Prostate gland (tissue), 2 donors: ENCODE measurements around the gene PLTP. TPM values are rescaled to one million over a fixed set of nuclear protein-coding genes. Genes with fewer than 3 reads are reported as not detected.

ENCODE experiments used
- DNase-seq: peaks from one replicate; pipeline ENCODE4 v3.0.0-alpha.2; 2019; ENCODE audit warnings: low spot score
- H3K27ac ChIP-seq, 2 donors: fragments of 200-600 bp; sonication (generic); 2 replicates each; pipeline ENCODE4 v1.5.1; 2017 to 2019
- H3K27me3 ChIP-seq: fragments of 200-600 bp; sonication (generic); replicated peaks from 2 replicates; pipeline ENCODE4 v1.5.1; 2019; ENCODE audit not compliant: insufficient read depth
- H3K36me3 ChIP-seq, 2 donors: fragments of 200-600 bp; sonication (generic); 1 replicate in 1 of 2; 2 replicates in 1 of 2; pipeline versions ENCODE4 v1.5.1 to v1.8.1; 2017 to 2019
- H3K4me1 ChIP-seq: fragments of 200-600 bp; sonication (generic); replicated peaks from 2 replicates; pipeline ENCODE4 v1.5.1; 2019
- H3K4me3 ChIP-seq, 2 donors: fragments of 200-600 bp; sonication (generic); 2 replicates each; pipeline ENCODE4 v1.5.1; 2017 to 2019
- H3K9me3 ChIP-seq: fragments of 200-600 bp; sonication (generic); 2 replicates; pipeline ENCODE4 v1.5.1; 2017
- CTCF ChIP-seq, 4 experiments: fragments of 200-600 bp in 2 of 4; fragments of 450-650 bp in 2 of 4; sonication (generic) in 2 of 4; IDR thresholded peaks; 1 replicate in 3 of 4; 2 replicates in 1 of 4; pipeline ENCODE4 v1.5.1; 2016 to 2019; ENCODE audit warnings: antibody characterized with exemption in 4 of 4, mild to moderate bottlenecking in 2 of 4, moderate library complexity in 2 of 4
- POLR2A ChIP-seq: fragments of 450-650 bp; IDR thresholded peaks from one replicate; pipeline ENCODE4 v1.6.1; 2016; ENCODE audit warnings: antibody characterized with exemption, mild to moderate bottlenecking
- POLR2AphosphoS5 ChIP-seq: sonication (generic); formaldehyde crosslinking; IDR thresholded peaks from one replicate; pipeline ENCODE4 v1.6.1; 2017; ENCODE audit warnings: antibody characterized with exemption
- WGBS: methylation state at CpG from one replicate; pipeline ENCODE4 v1.1.5; 2018; 5-methylcytosine and 5-hydroxymethylcytosine counted together
- intact Hi-C: fragments of 100-400 bp; cut with DNase I; formaldehyde crosslinking; loops from one replicate; pipeline ENCODE4 v1.14.2; 2022
- total RNA-seq, 2 donors: library from RNA; depleted of rRNA; stranded (reverse); fragments of >200 nt; gene quantifications; one replicate each; pipeline ENCODE4 v1.1.0, GENCODE V29; 2016

PLTP gene
- total RNA-seq, 2 donors from 2014 or later: 29.4 to 101 TPM

GRCh38 chr20:45938727-45939438, 26.9 kb upstream of the PLTP start:
- no peaks in the 10 kb centered on the region for H3K9me3 ChIP-seq
- no peaks in the 10 kb centered on the region for H3K4me1 ChIP-seq
- no peak overlapping the region for H3K27ac ChIP-seq
- DNase-seq: no peak
- no peak overlapping the region for H3K4me3 ChIP-seq
- intact Hi-C loops: loop anchor here (5.0 kb wide), 1 partner anchor 107 kb away; the partner anchor contains the start of gene SNX21
- no peaks in the 10 kb centered on the region for H3K27me3 ChIP-seq
- TF ChIP-seq POLR2AphosphoS5 (no peak), CTCF (IDR thresholded peaks at IDR 0.05) (no peak), POLR2A (no peak)
- H3K36me3 ChIP-seq: peaks cover 22 to 36% of the 10 kb centered on the region in 2 donors
- WGBS: 87% methylated on average over 10 of the region's 13 CpGs

GRCh38 chr20:45937765-45938164, 25.8 kb upstream of the PLTP start:
- WGBS: 67% methylated on average over 2 of the region's 2 CpGs
- H3K9me3 ChIP-seq: no peaks in the 10 kb centered on the region
- no peaks in the 10 kb centered on the region for H3K27me3 ChIP-seq
- no peak overlapping the region for H3K4me3 ChIP-seq
- intact Hi-C loops: loop anchor here (5.0 kb wide), 1 partner anchor 105 kb away; the partner anchor contains the start of gene SNX21
- H3K36me3 ChIP-seq: peaks cover 12 to 27% of the 10 kb centered on the region in 2 donors
- DNase-seq: no peak
- TF ChIP-seq POLR2A (no peak), POLR2AphosphoS5 (no peak), CTCF (IDR thresholded peaks at IDR 0.05) (no peak)
- H3K4me1 ChIP-seq: no peaks in the 10 kb centered on the region
- no peak overlapping the region for H3K27ac ChIP-seq

- 9% methylated on average over 21 of the region's 21 CpGs for WGBS
- no peak for DNase-seq
- no peaks in the 10 kb centered on the region for H3K27me3 ChIP-seq
- TF ChIP-seq POLR2A: no peak
- TF ChIP-seq CTCF (IDR thresholded peaks at IDR 0.05): no peak
- TF ChIP-seq POLR2AphosphoS5: no peak
- intact Hi-C loops: loop anchor here (2.0 to 5.0 kb wide), 2 partner anchors 45 to 103 kb away; partner anchors contain the start of genes CTSA, NEURL2 and SNX21
- H3K4me3 ChIP-seq: peak overlapping the region; percentile 90 to 100
- no peaks in the 10 kb centered on the region for H3K4me1 ChIP-seq
- peaks cover 9 to 20% of the 10 kb centered on the region in 2 donors for H3K36me3 ChIP-seq
- peak overlapping the region; percentile 93 to 100 for H3K27ac ChIP-seq
- no peaks in the 10 kb centered on the region for H3K9me3 ChIP-seq
These were observed 23.6 kb upstream of the PLTP start for GRCh38 chr20:45935416-45936046.

GRCh38 chr20:45934586-45935415, 22.8 kb upstream of the PLTP start, which contains the start of gene PCIF1:
PCIF1 (plus strand) TSS chr20:45934683; CDS start chr20:45939000, 4,317 bp downstream.
- WGBS: 0% methylated on average over 69 of the region's 102 CpGs
- Histone ChIP-seq H3K4me1 (no peaks in the 10 kb centered on the region), H3K27ac (peak within 1 kb of the TSS; percentile 99 to 100), H3K27me3 (no peaks in the 10 kb centered on the region), H3K9me3 (no peaks in the 10 kb centered on the region), H3K36me3 (peaks cover 6 to 15% of the 10 kb centered on the region in 2 donors), H3K4me3 (peak within 1 kb of the TSS; percentile 90 to 100)
- intact Hi-C loops: loop anchor here (2.0 to 5.0 kb wide), 2 partner anchors 44 to 102 kb away; partner anchors contain the start of genes CTSA, NEURL2 and SNX21
- peak; percentile 98 for DNase-seq
- peak in 2 of 4 experiments; percentile 36 to 46 for TF ChIP-seq CTCF (IDR thresholded peaks at IDR 0.05)
- TF ChIP-seq POLR2AphosphoS5: peak; percentile 95
- peak; percentile 92 for TF ChIP-seq POLR2A
